Activated CD4-positive, alpha-beta T cell treated with anti-CD3 and anti-CD28 coated beads, Interleukin-2, amount 50 U/mL, for 48 hours (primary cell): ENCODE data around the gene UBE2Z.

Experiments used
- DNase-seq, 2 experiments: peaks; one replicate each; pipeline ENCODE4 v3.0.0-alpha.2; 2020

Gene UBE2Z

DNA sequence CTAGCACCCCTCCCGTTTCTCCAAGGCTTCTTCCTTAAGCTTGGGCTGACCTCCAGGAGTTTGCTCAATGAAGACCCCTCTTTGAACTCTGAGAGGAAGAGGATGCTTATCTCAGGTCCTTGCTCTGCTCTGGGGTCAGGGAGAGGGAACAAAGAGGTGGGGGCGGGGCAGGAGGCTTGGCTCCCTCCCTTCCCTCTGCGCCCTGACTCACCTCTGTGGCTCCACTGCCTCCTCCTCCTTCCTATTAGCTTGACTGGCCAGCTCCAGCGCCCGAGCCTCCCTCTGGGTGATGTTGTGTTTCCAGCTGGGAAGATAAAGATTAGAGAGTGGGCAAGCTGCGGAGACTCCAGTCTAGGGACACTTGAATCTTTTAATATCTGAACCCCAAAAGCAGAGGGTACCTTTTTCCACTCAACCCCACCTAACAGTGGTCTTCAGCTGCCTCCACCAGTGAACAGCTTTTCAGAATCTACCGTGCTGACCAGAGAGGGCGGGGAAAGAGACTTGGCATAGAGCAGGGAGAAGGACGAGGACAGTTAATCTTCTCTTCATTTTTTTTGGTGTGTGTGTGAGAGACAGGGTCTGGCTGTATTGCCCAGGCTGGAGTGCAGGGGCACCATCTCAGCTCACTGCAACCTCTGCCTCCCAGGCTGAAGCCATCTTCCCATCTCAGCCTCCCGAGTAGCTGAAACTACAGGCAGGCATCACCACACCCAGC is 53.5 kb downstream of the UBE2Z start:
- DNase-seq = no peak

DNA sequence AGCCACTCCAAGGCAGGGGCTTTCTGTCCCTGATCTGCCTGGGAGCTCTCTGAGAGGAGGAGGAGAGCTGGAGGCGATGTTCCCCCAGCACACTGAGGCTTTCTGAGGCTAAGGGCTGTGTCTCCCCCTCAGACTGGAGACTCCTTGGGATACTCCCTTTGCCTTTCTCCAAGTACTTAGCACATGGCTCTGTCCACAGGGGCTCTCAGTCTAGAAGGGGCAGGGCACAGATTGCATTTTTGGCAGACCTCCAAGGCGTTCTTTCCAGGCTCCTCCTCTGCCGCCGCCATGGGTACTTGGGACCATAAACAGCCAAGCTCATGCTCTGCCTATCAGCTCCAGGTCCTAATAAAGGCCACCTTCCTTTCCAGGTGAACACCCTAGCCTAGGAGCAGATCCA is 62.0 kb downstream of the UBE2Z start:
- DNase-seq = no peak

DNA sequence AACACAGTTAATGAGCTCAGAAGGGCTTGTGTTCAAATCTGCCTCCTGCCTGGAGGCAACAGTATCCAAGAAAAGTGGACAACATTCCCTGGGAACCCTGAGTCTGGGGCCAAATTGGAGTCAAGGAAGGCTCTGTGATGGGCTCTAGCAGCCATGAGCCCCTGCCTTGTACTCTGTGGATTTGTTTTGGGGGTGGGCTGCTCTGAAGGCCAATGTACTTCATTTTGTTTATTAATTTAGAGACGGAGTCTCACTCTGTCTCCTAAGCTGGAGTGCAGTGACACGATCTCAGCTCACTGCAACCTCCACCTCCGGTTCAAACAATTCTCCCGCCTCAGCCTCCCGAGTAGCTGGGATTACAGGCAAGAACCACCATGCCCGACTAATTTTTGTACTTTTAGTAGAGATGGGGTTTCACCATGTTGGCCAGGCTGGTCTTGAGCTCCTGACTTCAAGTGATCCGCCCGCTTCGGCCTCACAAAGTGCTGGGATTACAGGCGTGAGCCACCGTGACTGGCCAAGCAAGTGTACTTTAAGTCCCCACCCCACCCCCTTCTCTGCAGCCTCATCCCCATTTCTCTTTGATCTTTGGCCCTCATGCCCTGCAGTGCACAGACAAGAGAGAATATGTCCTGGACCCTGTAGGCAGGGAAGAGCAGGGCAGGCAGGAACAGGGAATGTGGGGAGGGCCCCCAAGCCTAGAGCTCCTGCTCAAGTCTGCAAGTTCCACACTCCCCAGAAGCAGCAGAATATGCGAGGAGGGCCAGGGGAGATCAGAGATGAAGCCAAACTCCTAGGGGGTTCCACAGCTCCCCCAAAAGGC is 62.9 kb downstream of the UBE2Z start:
- no peak for DNase-seq

DNA sequence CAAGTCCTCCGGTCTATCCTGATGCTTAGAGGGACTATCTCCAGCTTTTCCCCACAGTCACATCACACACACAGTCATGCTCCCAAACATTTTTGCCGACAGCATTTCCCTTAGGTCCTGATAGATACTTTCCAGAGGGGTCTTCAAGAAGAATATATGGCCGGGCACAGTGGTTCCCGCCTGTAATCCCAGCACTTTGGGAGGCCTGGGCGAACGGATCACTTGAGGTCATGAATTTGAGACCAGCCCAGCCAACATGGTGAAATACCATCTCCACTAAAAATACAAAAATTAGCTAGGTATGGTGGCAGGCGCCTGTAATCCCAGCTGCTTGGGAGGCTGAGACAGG is 64.5 kb downstream of the UBE2Z start:
- DNase-seq = no peak

DNA sequence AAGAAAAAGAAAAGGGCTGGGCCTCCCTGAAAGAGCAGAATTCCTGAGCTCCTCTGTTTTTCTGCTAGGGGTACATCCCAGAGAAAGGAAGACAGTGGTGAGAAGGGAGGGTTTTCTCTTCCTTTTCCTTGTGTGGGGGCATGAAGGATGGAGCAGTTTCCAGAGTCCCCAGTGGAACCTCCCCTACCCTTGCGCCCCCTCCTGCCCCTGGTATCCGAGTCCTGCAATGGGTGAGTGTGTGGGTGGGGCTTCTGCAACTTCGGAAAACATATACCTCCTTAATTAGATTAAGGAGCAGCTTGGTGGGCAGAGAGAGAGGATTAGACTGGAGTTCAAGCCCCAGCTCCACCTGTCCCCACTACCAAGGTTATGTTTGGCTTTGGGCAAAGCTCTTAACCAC is 65.6 kb downstream of the UBE2Z start:
- no peak for DNase-seq
